HUES64 (cell line): ENCODE measurements around the gene MAGI1.
A peak's percentile ranks its signal among the peaks of the same experiment; 100 is the strongest.

ENCODE experiments used
- H3K27ac ChIP-seq: 2 replicates; pipeline ENCODE4 v1.7.0; 2013; ENCODE audit warnings: low read depth, low read length, inconsistent platforms
- H3K27me3 ChIP-seq: 2 replicates; pipeline ENCODE4 v1.6.1; 2013; ENCODE audit warnings: mild to moderate bottlenecking, low read length; ENCODE audit not compliant: insufficient read depth
- H3K36me3 ChIP-seq: 2 replicates; pipeline ENCODE4 v1.6.1; 2013; ENCODE audit warnings: mild to moderate bottlenecking, low read length; ENCODE audit not compliant: insufficient read depth
- H3K4me1 ChIP-seq: 2 replicates; pipeline ENCODE4 v1.6.1; 2013; ENCODE audit warnings: mild to moderate bottlenecking, low read length, moderate library complexity; ENCODE audit not compliant: insufficient read depth
- H3K4me3 ChIP-seq: 2 replicates; pipeline ENCODE4 v1.5.1; 2013; ENCODE audit warnings: mild to moderate bottlenecking, low read length, moderate library complexity
- H3K9ac ChIP-seq: 2 replicates; pipeline ENCODE4 v1.6.1; 2013; ENCODE audit warnings: mild to moderate bottlenecking, low read depth, low read length
- H3K9me3 ChIP-seq: 2 replicates; pipeline ENCODE4 v1.6.1; 2013; ENCODE audit warnings: low read depth, low read length; ENCODE audit not compliant: insufficient read depth
- WGBS: fragments of 150-250, 120-280 bp; methylation state at CpG from one replicate; pipeline ENCODE4 v1.1.7; 2013; ENCODE audit warnings: missing lambda C conversion rate; 5-methylcytosine and 5-hydroxymethylcytosine counted together

MAGI1 gene

DNA sequence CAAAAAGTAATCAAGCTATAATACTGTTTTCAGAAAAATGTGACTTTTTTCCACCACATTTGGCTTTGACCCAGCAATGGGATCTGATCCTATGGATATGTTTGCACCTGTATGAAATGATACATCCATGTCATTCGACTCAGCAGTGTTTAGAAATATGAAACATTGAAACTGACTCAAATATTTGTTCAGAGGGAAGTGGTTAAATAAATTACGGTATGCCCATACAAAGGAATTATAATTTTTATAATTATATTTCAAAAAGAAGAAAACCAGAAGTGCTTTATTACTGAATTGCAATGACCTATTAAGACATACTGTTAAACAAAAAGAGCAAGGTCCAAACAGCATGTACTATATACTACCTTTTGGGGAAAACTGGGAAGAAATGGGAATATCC lies 546.5 kb downstream of the MAGI1 start:
- Histone ChIP-seq H3K9ac (no peak overlapping the region), H3K27me3 (no peaks in the 10 kb centered on the region), H3K4me3 (no peak overlapping the region), H3K36me3 (peaks cover 12% of the 10 kb centered on the region), H3K9me3 (no peaks in the 10 kb centered on the region), H3K4me1 (peaks cover 9% of the 10 kb centered on the region; the same call in 1 of the 2 replicates), H3K27ac (no peak overlapping the region)
- WGBS = 100% methylated on average over 1 of the region's 2 CpGs

GRCh38 chr3:65490114-65490513 lies 548.6 kb downstream of the MAGI1 start:
- Histone ChIP-seq H3K27ac (no peak overlapping the region), H3K4me3 (no peak overlapping the region), H3K9ac (no peak overlapping the region), H3K9me3 (no peaks in the 10 kb centered on the region), H3K36me3 (peaks cover 12% of the 10 kb centered on the region), H3K27me3 (no peaks in the 10 kb centered on the region), H3K4me1 (peaks cover 23% of the 10 kb centered on the region)
- 93% methylated on average over 3 of the region's 3 CpGs for WGBS

DNA sequence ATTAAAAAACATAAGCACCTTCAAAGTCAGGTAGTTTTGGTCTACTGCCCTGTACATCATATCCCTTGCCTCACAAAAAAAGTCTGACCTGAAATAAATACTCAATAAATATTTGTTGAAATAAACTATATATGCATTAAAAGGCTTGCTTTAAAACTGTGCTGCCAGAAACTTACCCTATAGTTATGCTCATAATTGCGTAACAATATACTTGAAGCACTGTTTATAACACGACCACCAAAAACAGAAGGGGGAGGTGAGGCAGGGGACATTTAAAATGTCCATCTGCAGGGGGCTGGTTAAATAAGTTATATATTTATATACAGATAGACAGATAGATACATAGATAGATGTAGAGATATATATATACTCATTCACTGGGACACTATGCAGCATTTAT lies 549.5 kb downstream of the MAGI1 start:
- peaks cover 12% of the 10 kb centered on the region for H3K36me3 ChIP-seq
- 100% methylated on average over 2 of the region's 2 CpGs for WGBS
- H3K9ac ChIP-seq = no peak overlapping the region
- no peak overlapping the region for H3K27ac ChIP-seq
- no peak overlapping the region for H3K4me3 ChIP-seq
- H3K27me3 ChIP-seq = no peaks in the 10 kb centered on the region
- H3K9me3 ChIP-seq = no peaks in the 10 kb centered on the region
- H3K4me1 ChIP-seq = peaks cover 31% of the 10 kb centered on the region

- Histone ChIP-seq H3K27me3 (no peaks in the 10 kb centered on the region), H3K9me3 (no peaks in the 10 kb centered on the region), H3K4me1 (peaks cover 52% of the 10 kb centered on the region), H3K4me3 (no peak overlapping the region), H3K9ac (no peak overlapping the region), H3K36me3 (no peaks in the 10 kb centered on the region), H3K27ac (no peak overlapping the region)
- WGBS = 88% methylated on average over 3 of the region's 3 CpGs
These were observed 552.8 kb downstream of the MAGI1 start for GRCh38 chr3:65485826-65486469.

DNA sequence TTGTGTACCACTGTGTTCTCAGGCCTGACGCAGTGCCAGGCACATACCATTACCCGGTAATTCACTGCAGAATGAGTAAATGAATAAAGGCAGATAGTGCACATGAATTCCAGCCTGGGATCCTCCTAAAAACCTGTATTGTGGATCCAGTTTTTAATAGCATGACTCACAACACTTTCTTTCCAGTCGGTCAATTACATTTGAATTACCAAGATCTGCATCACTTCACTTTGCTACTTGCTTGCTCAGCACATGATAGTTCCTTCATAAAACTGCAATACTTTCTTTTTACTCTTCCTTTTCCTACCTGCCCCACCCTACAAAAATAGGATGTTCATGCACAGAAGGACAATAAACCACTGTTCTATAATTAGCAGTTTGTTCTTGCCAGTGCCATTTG lies 553.8 kb downstream of the MAGI1 start:
- Histone ChIP-seq H3K9ac (no peak overlapping the region), H3K4me3 (no peak overlapping the region), H3K27me3 (no peaks in the 10 kb centered on the region), H3K4me1 (peaks cover 55% of the 10 kb centered on the region), H3K9me3 (no peaks in the 10 kb centered on the region), H3K36me3 (no peaks in the 10 kb centered on the region), H3K27ac (peak overlapping the region; percentile 17; the same call in 1 of the 2 replicates)
- WGBS = 92% methylated on average over 2 of the region's 3 CpGs

DNA sequence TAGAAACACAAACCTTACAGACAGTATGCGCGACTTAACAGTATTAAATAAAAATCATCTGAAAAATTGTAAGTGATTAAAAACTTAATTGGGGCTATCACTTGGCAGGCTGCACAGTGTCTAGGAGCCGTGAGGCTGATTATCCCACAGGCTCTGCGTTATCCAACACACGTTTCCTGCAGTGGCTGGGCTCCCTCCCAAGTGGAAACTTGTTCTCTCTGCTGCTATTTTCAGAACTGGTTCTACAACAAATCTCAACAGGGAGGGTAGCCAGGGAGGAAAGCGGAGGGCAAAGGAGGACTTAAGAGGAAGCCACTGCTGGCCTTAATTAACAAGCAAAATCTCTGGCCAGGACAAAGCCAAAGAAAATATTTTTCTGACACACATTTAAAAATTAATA lies 555.2 kb downstream of the MAGI1 start:
- Histone ChIP-seq H3K36me3 (no peaks in the 10 kb centered on the region), H3K4me1 (peaks cover 70% of the 10 kb centered on the region), H3K4me3 (no peak overlapping the region), H3K27me3 (no peaks in the 10 kb centered on the region), H3K9ac (no peak overlapping the region), H3K27ac (peak overlapping the region; percentile 25), H3K9me3 (no peaks in the 10 kb centered on the region)
- 84% methylated on average over 6 of the region's 6 CpGs for WGBS

DNA sequence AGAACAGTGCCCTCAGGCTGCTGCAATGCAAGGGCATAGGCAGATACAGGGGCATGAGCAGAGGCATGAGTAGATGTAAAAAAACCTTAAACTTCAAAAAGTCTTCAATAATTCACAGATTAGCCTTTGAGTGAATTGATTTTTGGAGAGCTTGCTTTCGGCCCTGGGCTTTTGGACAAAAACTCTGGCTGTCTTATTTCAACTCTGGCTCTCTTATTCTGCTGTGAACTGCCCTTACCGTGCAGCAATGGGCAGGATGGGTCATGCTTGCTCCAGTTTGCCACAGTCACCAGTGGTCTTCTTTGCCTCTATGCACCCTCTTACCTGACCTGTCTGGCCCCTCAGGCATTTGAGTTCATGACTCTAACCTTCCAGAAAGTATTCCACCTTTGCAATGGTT lies 555.7 kb downstream of the MAGI1 start:
- H3K9me3 ChIP-seq = no peaks in the 10 kb centered on the region
- no peak overlapping the region for H3K4me3 ChIP-seq
- 92% methylated on average over 2 of the region's 2 CpGs for WGBS
- no peaks in the 10 kb centered on the region for H3K27me3 ChIP-seq
- no peak overlapping the region for H3K9ac ChIP-seq
- peaks cover 75% of the 10 kb centered on the region for H3K4me1 ChIP-seq
- no peaks in the 10 kb centered on the region for H3K36me3 ChIP-seq
- H3K27ac ChIP-seq = no peak overlapping the region; the same call in 1 of the 2 replicates

- peaks cover 80% of the 10 kb centered on the region for H3K4me1 ChIP-seq
- H3K9me3 ChIP-seq = no peaks in the 10 kb centered on the region
- H3K27me3 ChIP-seq = no peaks in the 10 kb centered on the region
- H3K27ac ChIP-seq = no peak overlapping the region
- no peak overlapping the region for H3K9ac ChIP-seq
- H3K4me3 ChIP-seq = no peak overlapping the region
- WGBS = 89% methylated on average over 4 of the region's 4 CpGs
- peaks cover 2% of the 10 kb centered on the region; the same call in 1 of the 2 replicates for H3K36me3 ChIP-seq
These were observed 557.6 kb downstream of the MAGI1 start for GRCh38 chr3:65481085-65481484.

DNA sequence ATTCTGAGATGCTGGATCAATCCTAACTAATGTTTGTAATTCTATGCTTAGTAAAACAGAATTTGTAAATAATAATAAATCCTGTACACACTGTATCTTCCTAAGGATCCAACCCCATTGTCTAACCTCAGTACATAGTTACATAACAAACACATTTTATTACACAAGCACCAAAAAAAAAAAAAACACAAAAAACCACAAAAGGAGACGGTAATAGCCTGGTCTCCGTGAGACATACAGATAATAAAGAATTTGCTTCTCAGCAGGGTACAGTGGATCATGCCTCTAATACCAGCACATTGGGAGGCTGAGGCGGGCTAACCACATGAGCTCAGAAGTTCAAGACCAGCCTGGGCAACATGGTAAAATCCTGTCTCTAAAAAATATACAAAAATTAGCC lies 558.7 kb downstream of the MAGI1 start:
- peaks cover 69% of the 10 kb centered on the region for H3K4me1 ChIP-seq
- WGBS = 89% methylated on average over 3 of the region's 3 CpGs
- no peak overlapping the region; the same call in 1 of the 2 replicates for H3K27ac ChIP-seq
- peaks cover 9% of the 10 kb centered on the region for H3K36me3 ChIP-seq
- H3K9me3 ChIP-seq = no peaks in the 10 kb centered on the region
- no peak overlapping the region for H3K9ac ChIP-seq
- no peaks in the 10 kb centered on the region for H3K27me3 ChIP-seq
- H3K4me3 ChIP-seq = no peak overlapping the region

DNA sequence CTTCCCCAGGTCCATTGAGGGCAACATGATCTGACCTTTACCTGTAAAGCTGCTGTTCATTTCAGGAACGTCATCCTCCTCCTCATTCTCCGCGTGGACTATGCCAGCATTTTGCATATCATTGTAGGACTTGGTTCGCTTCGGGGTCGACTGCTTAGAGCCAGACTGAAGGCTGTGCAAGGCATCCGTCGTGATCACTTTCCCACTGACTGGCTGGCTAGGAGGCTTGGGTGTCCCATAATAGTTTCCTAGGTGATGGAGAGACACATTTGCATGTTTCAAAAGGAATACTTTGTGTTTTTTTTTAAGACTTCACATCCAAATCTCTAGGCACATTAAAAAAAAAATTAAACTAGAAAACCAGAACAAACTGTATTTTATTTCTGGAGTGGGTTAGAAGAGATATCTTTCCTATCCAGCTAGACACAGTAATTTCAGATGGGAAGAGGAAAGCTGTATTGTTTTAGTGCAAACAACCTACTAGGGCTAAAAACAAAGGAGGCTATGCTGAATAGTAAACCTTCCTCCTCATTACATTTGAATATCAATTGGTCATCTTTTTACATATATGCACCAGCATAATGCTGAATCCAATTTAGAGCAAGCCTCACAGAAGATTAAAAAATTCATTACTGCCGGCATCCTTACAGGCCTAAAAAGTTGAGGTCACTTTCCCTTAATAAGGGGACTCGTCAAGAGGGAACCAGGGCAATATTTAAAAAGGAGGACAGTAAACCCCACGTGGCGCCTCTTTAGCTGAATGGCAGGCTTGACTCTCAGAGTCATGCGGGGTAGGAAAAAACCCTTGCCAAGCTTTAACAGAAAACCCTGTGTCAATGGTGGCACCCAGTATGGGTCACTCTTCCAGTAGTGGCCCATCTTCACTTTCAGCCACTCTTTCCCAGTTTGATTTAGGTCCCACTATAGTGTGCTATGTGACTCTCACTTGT lies 559.9 kb downstream of the MAGI1 start:
- no peaks in the 10 kb centered on the region for H3K27me3 ChIP-seq
- peaks cover 9% of the 10 kb centered on the region for H3K36me3 ChIP-seq
- peak overlapping the region; percentile 11 for H3K4me3 ChIP-seq
- H3K4me1 ChIP-seq = peaks cover 65% of the 10 kb centered on the region
- H3K9me3 ChIP-seq = no peaks in the 10 kb centered on the region
- peak overlapping the region; percentile 88; the same call in 1 of the 2 replicates for H3K27ac ChIP-seq
- no peak overlapping the region for H3K9ac ChIP-seq
- 24% methylated on average over 13 of the region's 13 CpGs for WGBS

GRCh38 chr3:65473736-65474135 lies 565.0 kb downstream of the MAGI1 start:
- Histone ChIP-seq H3K4me1 (peaks cover 30% of the 10 kb centered on the region), H3K36me3 (peaks cover 17% of the 10 kb centered on the region), H3K4me3 (no peak overlapping the region), H3K27ac (no peak overlapping the region), H3K27me3 (no peaks in the 10 kb centered on the region), H3K9ac (no peak overlapping the region), H3K9me3 (no peaks in the 10 kb centered on the region)
- 90% methylated on average over 2 of the region's 3 CpGs for WGBS
